K562 (cell line): ENCODE data around the gene CITED1.

Experiments used
- ELF4 ChIP-seq: fragments of 450-650 bp; formaldehyde crosslinking; IDR thresholded peaks from 2 replicates; pipeline ENCODE4 v1.4.0; 2022; ENCODE audit warnings: missing genetic modification characterization
- HDAC3 ChIP-seq: fragments of 450-650 bp; IDR thresholded peaks from 2 replicates; pipeline ENCODE4 v1.6.1; 2018; ENCODE audit warnings: borderline replicate concordance, mild to moderate bottlenecking, moderate library complexity; ENCODE audit not compliant: partially characterized antibody
- ZNF311 ChIP-seq: fragments of 250-450 bp; sonication (Bioruptor Pico); IDR thresholded peaks from 2 replicates; pipeline ENCODE4 v1.4.0; 2020; ENCODE audit warnings: mild to moderate bottlenecking, moderate library complexity

- TF ChIP-seq HDAC3 (no peak), ZNF311 (CRISPR knock-in tag) (no peak), ELF4 (CRISPR knock-in tag) (no peak)
These were observed 10.8 kb upstream of the CITED1 start for GRCh38 chrX:72316408-72317110.
